ENCODE measurements around the gene KIF11. TPM values are rescaled to one million over a fixed set of nuclear protein-coding genes. Genes with fewer than 3 reads are reported as not detected.
"Not testable (repeated sequence)": the region's sequence is repeated elsewhere in the genome, so short reads cannot be mapped to it uniquely, and the experiment has no call there.

KIF11 gene
- total RNA-seq (2014; rRNA removed; shearing (Covaris generic); ENCODE audit: low replicate concordance): 7.4 and 15.1 TPM in 2 replicates

DNA sequence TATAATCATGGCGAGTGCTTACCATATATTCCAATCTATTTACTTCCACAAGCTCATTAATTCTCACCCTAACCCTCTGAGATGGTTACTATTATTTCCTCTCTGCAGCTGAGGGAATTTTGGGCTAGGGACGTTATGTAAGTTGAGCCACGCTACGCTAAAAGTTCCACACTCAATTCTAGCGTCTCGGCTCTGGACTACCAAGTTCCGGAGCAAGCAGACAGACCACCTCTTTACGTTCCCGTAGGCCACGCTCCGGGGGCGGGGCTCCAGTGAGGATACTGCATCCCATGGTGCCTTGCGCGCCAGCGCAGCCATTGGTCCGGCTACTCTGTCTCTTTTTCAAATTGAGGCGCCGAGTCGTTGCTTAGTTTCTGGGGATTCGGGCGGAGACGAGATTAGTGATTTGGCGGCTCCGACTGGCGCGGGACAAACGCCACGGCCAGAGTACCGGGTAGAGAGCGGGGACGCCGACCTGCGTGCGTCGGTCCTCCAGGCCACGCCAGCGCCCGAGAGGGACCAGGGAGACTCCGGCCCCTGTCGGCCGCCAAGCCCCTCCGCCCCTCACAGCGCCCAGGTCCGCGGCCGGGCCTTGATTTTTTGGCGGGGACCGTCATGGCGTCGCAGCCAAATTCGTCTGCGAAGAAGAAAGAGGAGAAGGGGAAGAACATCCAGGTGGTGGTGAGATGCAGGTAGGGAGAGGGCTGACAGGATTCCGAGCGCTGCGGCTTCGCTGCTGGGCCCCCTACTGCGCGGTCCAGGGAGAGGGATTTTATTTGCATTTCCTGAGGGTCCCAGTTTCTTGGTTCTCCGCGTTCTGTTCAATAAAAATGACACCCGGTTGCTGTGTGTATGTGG is at the start of gene KIF11:
Gene KIF11, plus strand, starts transcription at position 370 of the 858 bp plus-strand sequence. Its CDS starts 246 bp downstream, at position 616.
- DNase-seq (ENCODE audit: low read depth): peak; percentile 95
- in situ Hi-C loops (cut with HindIII; ENCODE audit: low pct_unique_long_range_greater_than_20kb, low sequenced_read_pairs): no loop called here

GRCh38 chr10:92544296-92544695 is 48.6 kb upstream of the KIF11 start:
- in situ Hi-C loops (cut with HindIII; ENCODE audit: low pct_unique_long_range_greater_than_20kb, low sequenced_read_pairs): no loop called here
- DNase-seq (ENCODE audit: low read depth): no peak

- in situ Hi-C loops (cut with HindIII; ENCODE audit: low pct_unique_long_range_greater_than_20kb, low sequenced_read_pairs): no loop called here
Observed at GRCh38 chr10:92545556-92545955, 47.4 kb upstream of the KIF11 start.

GRCh38 chr10:92547676-92548075 is 45.3 kb upstream of the KIF11 start:
- DNase-seq (ENCODE audit: low read depth): no peak
- in situ Hi-C loops (cut with HindIII; ENCODE audit: low pct_unique_long_range_greater_than_20kb, low sequenced_read_pairs): no loop called here

More at GRCh38 chr10:92545556-92545955, 47.4 kb upstream of the KIF11 start:
- no peak for DNase-seq (ENCODE audit: low read depth)

DNA sequence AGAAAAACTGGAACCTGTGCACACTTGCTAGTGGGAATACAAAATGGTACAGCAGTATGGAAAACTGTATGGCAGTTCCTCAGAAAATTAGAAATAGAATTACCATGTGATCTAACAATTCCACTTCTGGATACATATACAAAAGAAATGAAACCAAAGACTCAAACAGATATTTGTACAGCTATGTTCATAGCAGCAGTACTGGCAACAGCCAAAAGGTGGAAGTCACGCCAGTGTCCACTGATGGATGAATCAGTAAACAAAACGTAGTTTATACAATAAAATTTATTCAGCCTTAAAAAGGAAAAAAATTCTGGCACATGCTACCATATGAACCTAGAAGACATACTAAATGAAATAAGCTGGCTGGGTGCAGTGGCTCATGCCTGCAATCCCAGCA is 42.0 kb upstream of the KIF11 start:
- in situ Hi-C loops (cut with HindIII; ENCODE audit: low pct_unique_long_range_greater_than_20kb, low sequenced_read_pairs): no loop called here
- no peak for DNase-seq (ENCODE audit: low read depth)

DNA sequence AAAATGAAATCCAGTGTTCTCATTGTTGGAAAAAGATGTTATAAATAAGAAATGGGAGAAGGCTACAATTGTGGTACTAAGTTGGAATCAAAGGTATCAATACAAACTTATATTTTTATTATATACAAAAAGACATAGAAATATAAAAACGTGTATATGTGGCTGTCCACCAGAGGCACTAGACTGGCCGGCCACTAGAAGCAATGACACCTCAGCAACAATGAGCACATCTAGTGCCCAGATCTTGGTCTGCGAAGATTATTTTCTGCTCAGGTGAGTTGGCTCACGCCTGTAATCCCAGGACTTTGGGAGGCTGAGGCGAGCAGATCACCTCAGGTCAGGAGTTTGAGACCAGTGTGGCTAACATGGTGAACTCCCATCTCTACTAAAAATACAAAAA is 40.6 kb upstream of the KIF11 start:
- no peak for DNase-seq (ENCODE audit: low read depth)
- in situ Hi-C loops (cut with HindIII; ENCODE audit: low pct_unique_long_range_greater_than_20kb, low sequenced_read_pairs): no loop called here

DNA sequence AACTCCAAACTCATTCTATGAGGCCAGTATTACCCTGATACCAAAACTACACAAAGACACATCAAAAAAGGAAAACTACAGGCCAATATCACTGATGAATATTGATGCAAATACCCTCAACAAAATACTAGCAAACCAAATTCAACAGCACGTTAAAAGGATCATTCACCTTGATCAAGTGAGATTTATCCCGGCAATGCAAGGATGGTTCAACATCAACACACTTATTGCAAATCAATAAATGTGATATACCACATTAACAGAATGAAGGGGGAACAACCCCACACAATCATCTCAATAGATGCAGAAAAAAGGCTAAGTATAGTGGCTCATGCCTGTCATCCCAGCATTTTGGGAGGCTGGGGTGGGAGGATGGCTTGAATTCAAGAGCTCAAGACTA is 39.0 kb upstream of the KIF11 start:
- DNase-seq (ENCODE audit: low read depth): no peak
- in situ Hi-C loops (cut with HindIII; ENCODE audit: low pct_unique_long_range_greater_than_20kb, low sequenced_read_pairs): no loop called here

DNA sequence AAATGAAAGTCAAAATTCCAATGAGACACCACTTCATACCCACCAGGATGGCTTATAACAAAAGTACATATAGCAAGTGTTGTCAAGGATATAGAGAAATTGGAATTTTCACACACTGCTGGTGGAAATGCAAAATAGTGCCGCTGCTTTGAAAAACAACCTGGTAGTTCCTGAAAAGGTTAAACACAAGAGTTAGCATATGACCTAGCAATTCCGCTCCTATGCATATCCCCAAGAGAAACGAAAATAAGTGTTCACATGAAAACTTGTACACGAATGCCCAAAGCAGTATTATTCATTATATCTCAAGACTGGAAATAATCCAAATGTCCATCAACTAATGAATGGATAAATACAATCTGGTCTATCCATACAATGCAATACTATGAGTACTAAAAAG is 33.9 kb upstream of the KIF11 start:
- in situ Hi-C loops (cut with HindIII; ENCODE audit: low pct_unique_long_range_greater_than_20kb, low sequenced_read_pairs): no loop called here
- DNase-seq (ENCODE audit: low read depth): no peak

GRCh38 chr10:92562424-92562823 is 30.5 kb upstream of the KIF11 start:
- DNase-seq (ENCODE audit: low read depth): no peak
- in situ Hi-C loops (cut with HindIII; ENCODE audit: low pct_unique_long_range_greater_than_20kb, low sequenced_read_pairs): no loop called here

GRCh38 chr10:92567952-92568600 is 24.9 kb upstream of the KIF11 start:
- in situ Hi-C loops (cut with HindIII; ENCODE audit: low pct_unique_long_range_greater_than_20kb, low sequenced_read_pairs): no loop called here
- peak; percentile 40 for DNase-seq (ENCODE audit: low read depth)

- in situ Hi-C loops (cut with HindIII; ENCODE audit: low pct_unique_long_range_greater_than_20kb, low sequenced_read_pairs): no loop called here
- DNase-seq (ENCODE audit: low read depth): no peak
Observed at GRCh38 chr10:92569071-92569470, 23.9 kb upstream of the KIF11 start.

- in situ Hi-C loops (cut with HindIII; ENCODE audit: low pct_unique_long_range_greater_than_20kb, low sequenced_read_pairs); DNase-seq (ENCODE audit: low read depth): not testable (repeated sequence)
Observed at GRCh38 chr10:92569663-92570062, 23.3 kb upstream of the KIF11 start.

DNA sequence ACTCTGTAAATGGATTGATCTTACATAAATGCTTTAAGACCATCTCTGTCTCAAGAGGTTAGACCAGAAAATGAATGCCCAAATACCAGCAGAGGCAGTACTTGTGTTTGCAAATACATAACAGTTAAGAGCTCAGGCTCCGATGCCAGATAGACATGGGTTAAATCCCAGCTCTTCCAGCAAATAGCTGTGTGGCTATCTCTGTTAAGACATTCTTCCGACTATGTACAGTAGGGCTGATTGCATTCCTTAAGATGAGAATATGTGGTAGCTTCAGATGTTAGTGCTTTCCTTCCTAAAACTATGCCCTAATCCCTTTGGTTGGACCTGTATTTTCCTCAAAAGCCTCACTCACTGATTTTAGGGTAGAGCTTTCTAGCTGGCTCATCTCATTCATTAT is 21.3 kb upstream of the KIF11 start:
- DNase-seq (ENCODE audit: low read depth): no peak
- in situ Hi-C loops (cut with HindIII; ENCODE audit: low pct_unique_long_range_greater_than_20kb, low sequenced_read_pairs): no loop called here

- in situ Hi-C loops (cut with HindIII; ENCODE audit: low pct_unique_long_range_greater_than_20kb, low sequenced_read_pairs): no loop called here
- no peak for DNase-seq (ENCODE audit: low read depth)
Observed at GRCh38 chr10:92572362-92573090, 20.4 kb upstream of the KIF11 start.

DNA sequence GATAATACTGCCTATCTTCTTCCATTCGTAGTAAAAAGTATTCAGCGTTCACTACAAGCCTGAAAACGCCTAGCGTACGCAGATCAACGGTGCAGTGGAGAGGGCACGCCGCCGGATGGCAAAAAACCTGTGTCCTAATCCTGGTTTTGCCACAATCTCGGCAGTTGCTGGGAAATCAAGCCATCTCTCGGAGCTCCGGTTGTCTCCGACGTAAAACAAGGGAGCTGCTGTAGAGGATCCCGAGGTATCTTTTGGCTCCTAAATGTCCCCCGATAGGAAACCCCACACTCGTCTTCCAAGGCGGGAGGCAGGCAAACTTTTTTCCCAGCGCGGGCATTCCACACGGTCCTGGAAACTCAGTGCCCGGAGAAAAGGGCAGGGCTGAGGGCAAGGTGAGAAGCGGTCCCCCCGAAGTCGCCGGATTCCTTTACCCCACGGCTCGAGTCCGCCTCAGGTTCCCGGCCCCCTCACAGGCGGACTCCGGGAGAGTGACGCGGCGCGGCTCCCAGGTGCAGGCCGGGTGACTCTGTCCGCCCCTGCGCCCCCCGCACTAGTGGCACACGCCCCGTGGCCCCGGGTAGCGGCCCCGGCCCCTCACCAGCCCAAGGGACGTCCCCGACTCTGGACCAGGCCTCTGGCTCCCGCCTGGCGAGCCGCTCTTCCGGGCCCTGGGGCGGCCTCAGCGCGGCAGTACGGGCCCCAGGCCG is 19.7 kb upstream of the KIF11 start:
- in situ Hi-C loops (cut with HindIII; ENCODE audit: low pct_unique_long_range_greater_than_20kb, low sequenced_read_pairs): no loop called here
- no peak for DNase-seq (ENCODE audit: low read depth)

- in situ Hi-C loops (cut with HindIII; ENCODE audit: low pct_unique_long_range_greater_than_20kb, low sequenced_read_pairs): no loop called here
- DNase-seq (ENCODE audit: low read depth): peak; percentile 87
Observed at GRCh38 chr10:92573798-92574547, 19.0 kb upstream of the KIF11 start, which contains the start of gene IDE. Gene IDE, minus strand, starts transcription at chr10:92574093. Its CDS starts 74 bp downstream, at chr10:92574019.

DNA sequence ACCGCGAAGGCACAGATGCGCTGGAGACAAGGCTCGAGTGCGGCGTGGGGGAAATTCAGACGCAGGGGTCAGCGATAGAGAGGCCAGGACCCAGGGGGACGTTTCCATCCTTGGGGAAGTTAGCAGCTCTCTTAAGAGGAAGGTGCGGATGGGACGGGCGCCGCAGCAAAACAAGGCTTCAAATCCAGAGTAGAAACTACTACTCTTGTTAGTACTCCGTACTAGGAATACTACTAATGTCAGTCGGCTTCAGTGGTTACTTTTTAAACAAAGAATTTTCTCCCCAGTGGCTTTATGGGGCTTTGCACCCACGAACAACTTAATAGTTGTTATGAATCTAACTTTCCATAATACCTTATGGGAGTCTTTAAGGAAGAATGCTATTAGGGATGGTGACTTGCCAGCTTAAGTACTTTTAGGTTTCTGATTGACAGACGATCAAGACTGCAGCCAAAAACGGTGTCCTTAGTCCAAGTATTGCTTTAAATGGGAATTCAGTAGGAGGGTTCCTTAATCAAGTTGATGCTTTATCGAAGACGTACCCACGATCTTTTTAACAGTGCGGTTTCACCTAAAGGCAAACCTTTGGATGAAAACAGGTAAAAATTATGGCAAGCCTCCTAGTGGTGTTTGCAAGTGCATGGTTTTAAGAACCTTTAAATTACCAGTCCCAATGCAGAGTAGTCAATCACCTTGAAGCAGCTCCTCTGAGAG is 18.2 kb upstream of the KIF11 start:
- no peak for DNase-seq (ENCODE audit: low read depth)
- in situ Hi-C loops (cut with HindIII; ENCODE audit: low pct_unique_long_range_greater_than_20kb, low sequenced_read_pairs): no loop called here
